WTC11 (cell line): ENCODE data around the gene FGR. TPM values are rescaled to one million over a fixed set of nuclear protein-coding genes. Genes with fewer than 3 reads are reported as not detected.

Source experiments
- CTCF ChIP-seq: fragments of 200-600 bp; IDR thresholded peaks from 2 replicates; pipeline ENCODE4 v1.8.0; 2022; ENCODE audit warnings: antibody characterized with exemption
- E2F4 ChIP-seq: sonication (generic); formaldehyde crosslinking; IDR thresholded peaks from 2 replicates; pipeline ENCODE4 v1.8.1; 2022; ENCODE audit warnings: low read depth, mild to moderate bottlenecking, moderate library complexity, missing genetic modification reagents, borderline replicate concordance
- JAZF1 ChIP-seq: fragments of 250-450 bp; sonication (Bioruptor Pico); IDR thresholded peaks from 2 replicates; pipeline ENCODE4 v1.9.0; 2021; ENCODE audit warnings: moderate library complexity, mild to moderate bottlenecking, inconsistent platforms
- KAT7 ChIP-seq: sonication (generic); formaldehyde crosslinking; IDR thresholded peaks from 2 replicates; pipeline ENCODE4 v1.8.1; 2023; ENCODE audit warnings: missing genetic modification reagents, mild to moderate bottlenecking, borderline replicate concordance
- MXD4 ChIP-seq: fragments of 250-450 bp; sonication (Bioruptor Pico); IDR thresholded peaks from 2 replicates; pipeline ENCODE4 v1.8.0; 2021; ENCODE audit warnings: mild to moderate bottlenecking, moderate library complexity, borderline replicate concordance
- ZNF138 ChIP-seq: sonication (generic); formaldehyde crosslinking; conservative IDR thresholded peaks from 2 replicates; pipeline ENCODE4 v1.8.1; 2022; ENCODE audit warnings: mild to moderate bottlenecking, moderate library complexity, missing genetic modification reagents
- ZNF232 ChIP-seq: sonication (generic); formaldehyde crosslinking; IDR thresholded peaks from 2 replicates; pipeline ENCODE4 v1.8.0; 2022; ENCODE audit warnings: mild to moderate bottlenecking, missing genetic modification reagents
- total RNA-seq: library from RNA; stranded (reverse); gene quantifications from 3 replicates; pipeline ENCODE4 v1.2.3, GENCODE V29; 2021
- TF ChIP-seq, protein P1 (sequence below): fragments of 250-450 bp; sonication (Bioruptor Pico); IDR thresholded peaks from 2 replicates; pipeline ENCODE4 v1.9.0; 2021; ENCODE audit warnings: mild to moderate bottlenecking, borderline replicate concordance
- TF ChIP-seq, protein P2 (sequence below): sonication (generic); formaldehyde crosslinking; IDR thresholded peaks from 2 replicates; pipeline ENCODE4 v1.8.0; 2023; ENCODE audit warnings: missing genetic modification reagents, mild to moderate bottlenecking, borderline replicate concordance
- TF ChIP-seq, protein P3 (sequence below): sonication (generic); formaldehyde crosslinking; IDR thresholded peaks from 2 replicates; pipeline ENCODE4 v1.8.1; 2022; ENCODE audit warnings: mild to moderate bottlenecking, moderate library complexity, missing genetic modification reagents
- TF ChIP-seq, protein P4 (sequence below): fragments of 250-450 bp; sonication (Bioruptor Pico); IDR thresholded peaks from 2 replicates; pipeline ENCODE4 v1.9.0; 2021; ENCODE audit warnings: moderate library complexity, mild to moderate bottlenecking, inconsistent platforms, borderline replicate concordance

Gene FGR
- total RNA-seq, 1 experiment from 2014 or later: 0.77 TPM

DNA sequence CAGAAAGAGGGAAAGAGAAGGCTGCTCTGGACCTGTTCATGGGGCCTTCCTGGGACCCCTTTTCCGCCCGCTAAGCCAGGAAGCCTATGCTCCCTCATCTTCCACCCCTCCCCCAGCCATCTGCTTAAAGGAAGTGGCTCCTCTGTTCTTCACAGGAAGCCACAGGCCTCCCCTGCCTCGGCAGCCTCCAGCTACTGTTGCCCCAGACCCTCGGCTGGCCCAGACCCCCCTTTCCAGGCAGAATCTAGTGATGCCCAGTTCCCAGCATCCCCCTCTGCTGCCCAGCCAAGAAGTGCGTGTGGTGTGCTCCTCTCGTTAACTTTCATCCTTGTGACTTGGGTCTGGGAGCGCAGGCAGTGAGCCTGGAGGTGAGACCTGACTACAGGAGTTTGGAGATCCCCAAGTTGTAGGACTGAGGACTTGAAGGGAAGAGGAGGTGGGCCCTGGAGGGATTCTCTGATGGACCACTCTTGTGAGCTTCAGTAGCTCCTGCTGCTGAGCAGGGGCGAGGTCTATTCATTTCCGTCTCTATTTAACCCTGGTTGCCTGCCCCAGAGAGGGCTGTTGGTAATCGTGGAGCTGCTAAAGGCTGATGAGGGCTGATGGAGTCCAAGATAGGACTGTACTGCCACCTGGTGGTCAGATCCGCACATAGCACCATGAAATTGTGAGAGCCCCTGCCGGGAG is 27.9 kb upstream of the FGR start (continued):
- TF ChIP-seq KAT7 (CRISPR knock-in tag): no peak
- TF ChIP-seq, protein P1, sequence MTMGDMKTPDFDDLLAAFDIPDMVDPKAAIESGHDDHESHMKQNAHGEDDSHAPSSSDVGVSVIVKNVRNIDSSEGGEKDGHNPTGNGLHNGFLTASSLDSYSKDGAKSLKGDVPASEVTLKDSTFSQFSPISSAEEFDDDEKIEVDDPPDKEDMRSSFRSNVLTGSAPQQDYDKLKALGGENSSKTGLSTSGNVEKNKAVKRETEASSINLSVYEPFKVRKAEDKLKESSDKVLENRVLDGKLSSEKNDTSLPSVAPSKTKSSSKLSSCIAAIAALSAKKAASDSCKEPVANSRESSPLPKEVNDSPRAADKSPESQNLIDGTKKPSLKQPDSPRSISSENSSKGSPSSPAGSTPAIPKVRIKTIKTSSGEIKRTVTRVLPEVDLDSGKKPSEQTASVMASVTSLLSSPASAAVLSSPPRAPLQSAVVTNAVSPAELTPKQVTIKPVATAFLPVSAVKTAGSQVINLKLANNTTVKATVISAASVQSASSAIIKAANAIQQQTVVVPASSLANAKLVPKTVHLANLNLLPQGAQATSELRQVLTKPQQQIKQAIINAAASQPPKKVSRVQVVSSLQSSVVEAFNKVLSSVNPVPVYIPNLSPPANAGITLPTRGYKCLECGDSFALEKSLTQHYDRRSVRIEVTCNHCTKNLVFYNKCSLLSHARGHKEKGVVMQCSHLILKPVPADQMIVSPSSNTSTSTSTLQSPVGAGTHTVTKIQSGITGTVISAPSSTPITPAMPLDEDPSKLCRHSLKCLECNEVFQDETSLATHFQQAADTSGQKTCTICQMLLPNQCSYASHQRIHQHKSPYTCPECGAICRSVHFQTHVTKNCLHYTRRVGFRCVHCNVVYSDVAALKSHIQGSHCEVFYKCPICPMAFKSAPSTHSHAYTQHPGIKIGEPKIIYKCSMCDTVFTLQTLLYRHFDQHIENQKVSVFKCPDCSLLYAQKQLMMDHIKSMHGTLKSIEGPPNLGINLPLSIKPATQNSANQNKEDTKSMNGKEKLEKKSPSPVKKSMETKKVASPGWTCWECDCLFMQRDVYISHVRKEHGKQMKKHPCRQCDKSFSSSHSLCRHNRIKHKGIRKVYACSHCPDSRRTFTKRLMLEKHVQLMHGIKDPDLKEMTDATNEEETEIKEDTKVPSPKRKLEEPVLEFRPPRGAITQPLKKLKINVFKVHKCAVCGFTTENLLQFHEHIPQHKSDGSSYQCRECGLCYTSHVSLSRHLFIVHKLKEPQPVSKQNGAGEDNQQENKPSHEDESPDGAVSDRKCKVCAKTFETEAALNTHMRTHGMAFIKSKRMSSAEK (CRISPR knock-in tag): no peak
- TF ChIP-seq MXD4 (CRISPR knock-in tag): no peak
- peak; percentile 91 for TF ChIP-seq CTCF
- peak; percentile 70; the same call in 1 of the 2 replicates for TF ChIP-seq ZNF232
- TF ChIP-seq, protein P2, sequence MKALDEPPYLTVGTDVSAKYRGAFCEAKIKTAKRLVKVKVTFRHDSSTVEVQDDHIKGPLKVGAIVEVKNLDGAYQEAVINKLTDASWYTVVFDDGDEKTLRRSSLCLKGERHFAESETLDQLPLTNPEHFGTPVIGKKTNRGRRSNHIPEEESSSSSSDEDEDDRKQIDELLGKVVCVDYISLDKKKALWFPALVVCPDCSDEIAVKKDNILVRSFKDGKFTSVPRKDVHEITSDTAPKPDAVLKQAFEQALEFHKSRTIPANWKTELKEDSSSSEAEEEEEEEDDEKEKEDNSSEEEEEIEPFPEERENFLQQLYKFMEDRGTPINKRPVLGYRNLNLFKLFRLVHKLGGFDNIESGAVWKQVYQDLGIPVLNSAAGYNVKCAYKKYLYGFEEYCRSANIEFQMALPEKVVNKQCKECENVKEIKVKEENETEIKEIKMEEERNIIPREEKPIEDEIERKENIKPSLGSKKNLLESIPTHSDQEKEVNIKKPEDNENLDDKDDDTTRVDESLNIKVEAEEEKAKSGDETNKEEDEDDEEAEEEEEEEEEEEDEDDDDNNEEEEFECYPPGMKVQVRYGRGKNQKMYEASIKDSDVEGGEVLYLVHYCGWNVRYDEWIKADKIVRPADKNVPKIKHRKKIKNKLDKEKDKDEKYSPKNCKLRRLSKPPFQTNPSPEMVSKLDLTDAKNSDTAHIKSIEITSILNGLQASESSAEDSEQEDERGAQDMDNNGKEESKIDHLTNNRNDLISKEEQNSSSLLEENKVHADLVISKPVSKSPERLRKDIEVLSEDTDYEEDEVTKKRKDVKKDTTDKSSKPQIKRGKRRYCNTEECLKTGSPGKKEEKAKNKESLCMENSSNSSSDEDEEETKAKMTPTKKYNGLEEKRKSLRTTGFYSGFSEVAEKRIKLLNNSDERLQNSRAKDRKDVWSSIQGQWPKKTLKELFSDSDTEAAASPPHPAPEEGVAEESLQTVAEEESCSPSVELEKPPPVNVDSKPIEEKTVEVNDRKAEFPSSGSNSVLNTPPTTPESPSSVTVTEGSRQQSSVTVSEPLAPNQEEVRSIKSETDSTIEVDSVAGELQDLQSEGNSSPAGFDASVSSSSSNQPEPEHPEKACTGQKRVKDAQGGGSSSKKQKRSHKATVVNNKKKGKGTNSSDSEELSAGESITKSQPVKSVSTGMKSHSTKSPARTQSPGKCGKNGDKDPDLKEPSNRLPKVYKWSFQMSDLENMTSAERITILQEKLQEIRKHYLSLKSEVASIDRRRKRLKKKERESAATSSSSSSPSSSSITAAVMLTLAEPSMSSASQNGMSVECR (CRISPR knock-in tag): no peak
- TF ChIP-seq JAZF1 (CRISPR knock-in tag): no peak
- no peak for TF ChIP-seq ZNF138
- TF ChIP-seq, protein P3, sequence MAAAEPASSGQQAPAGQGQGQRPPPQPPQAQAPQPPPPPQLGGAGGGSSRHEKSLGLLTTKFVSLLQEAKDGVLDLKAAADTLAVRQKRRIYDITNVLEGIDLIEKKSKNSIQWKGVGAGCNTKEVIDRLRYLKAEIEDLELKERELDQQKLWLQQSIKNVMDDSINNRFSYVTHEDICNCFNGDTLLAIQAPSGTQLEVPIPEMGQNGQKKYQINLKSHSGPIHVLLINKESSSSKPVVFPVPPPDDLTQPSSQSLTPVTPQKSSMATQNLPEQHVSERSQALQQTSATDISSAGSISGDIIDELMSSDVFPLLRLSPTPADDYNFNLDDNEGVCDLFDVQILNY (CRISPR knock-in tag): no peak
- TF ChIP-seq E2F4 (CRISPR knock-in tag): no peak
- TF ChIP-seq, protein P4, sequence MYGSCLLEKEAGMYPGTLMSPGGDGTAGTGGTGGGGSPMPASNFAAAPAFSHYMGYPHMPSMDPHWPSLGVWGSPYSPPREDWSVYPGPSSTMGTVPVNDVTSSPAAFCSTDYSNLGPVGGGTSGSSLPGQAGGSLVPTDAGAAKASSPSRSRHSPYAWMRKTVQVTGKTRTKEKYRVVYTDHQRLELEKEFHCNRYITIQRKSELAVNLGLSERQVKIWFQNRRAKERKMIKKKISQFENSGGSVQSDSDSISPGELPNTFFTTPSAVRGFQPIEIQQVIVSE: no peak
